Measurements from ENCODE around the gene NAA38.

NAA38 gene

GRCh38 chr17:7838090-7839075 lies 19.0 kb downstream of the NAA38 start (continued):
- TF ChIP-seq ZNF639 (tag by site-specific recombination; IDR thresholded peaks at IDR 0.05) (no peak), ZIC2 (tag by site-specific recombination; IDR thresholded peaks at IDR 0.05) (peak; percentile 64), SETDB1 (IDR thresholded peaks at IDR 0.05; ENCODE audit: insufficient read length, low read length) (no peak), BCL11A (tag by site-specific recombination; IDR thresholded peaks at IDR 0.05; ENCODE audit: low read depth) (peak; percentile 84), TSHZ1 (tag by site-specific recombination; IDR thresholded peaks at IDR 0.05; ENCODE audit: borderline replicate concordance) (no peak), ZNF549 (tag by site-specific recombination; IDR thresholded peaks at IDR 0.05) (no peak), SCRT2 (tag by site-specific recombination; IDR thresholded peaks at IDR 0.05) (no peak), ZNF174 (tag by site-specific recombination; IDR thresholded peaks at IDR 0.05) (no peak), ZNF146 (tag by site-specific recombination; IDR thresholded peaks at IDR 0.05) (no peak), ZNF214 (tag by site-specific recombination; IDR thresholded peaks at IDR 0.05; ENCODE audit: borderline replicate concordance) (no peak), GLIS2 (tag by site-specific recombination; IDR thresholded peaks at IDR 0.05) (peak; percentile 76), ZNF785 (tag by site-specific recombination; IDR thresholded peaks at IDR 0.05) (no peak), ZNF132 (tag by site-specific recombination; IDR thresholded peaks at IDR 0.05; ENCODE audit: borderline replicate concordance) (no peak), BCL11B (tag by site-specific recombination; IDR thresholded peaks at IDR 0.05; ENCODE audit: low read depth) (no peak; the same call in 1 of the 2 replicates), ZNF138 (tag by site-specific recombination; IDR thresholded peaks at IDR 0.05; ENCODE audit: borderline replicate concordance) (no peak), ZNF292 (tag by site-specific recombination; IDR thresholded peaks at IDR 0.05; ENCODE audit: borderline replicate concordance, low read depth) (no peak), ZSCAN18 (tag by site-specific recombination; IDR thresholded peaks at IDR 0.05) (no peak), ZNF629 (tag by site-specific recombination; IDR thresholded peaks at IDR 0.05) (no peak), ZFP41 (tag by site-specific recombination; IDR thresholded peaks at IDR 0.05; ENCODE audit: borderline replicate concordance) (no peak), KLF9 (tag by site-specific recombination; IDR thresholded peaks at IDR 0.05; ENCODE audit: low read depth) (peak; percentile 11; the same call in 1 of the 2 replicates), ZNF426 (tag by site-specific recombination; IDR thresholded peaks at IDR 0.05) (no peak), MEIS1 (CRISPR knock-in tag; IDR thresholded peaks at IDR 0.05; ENCODE audit: borderline replicate concordance) (no peak)
- TF ChIP-seq, protein P1, sequence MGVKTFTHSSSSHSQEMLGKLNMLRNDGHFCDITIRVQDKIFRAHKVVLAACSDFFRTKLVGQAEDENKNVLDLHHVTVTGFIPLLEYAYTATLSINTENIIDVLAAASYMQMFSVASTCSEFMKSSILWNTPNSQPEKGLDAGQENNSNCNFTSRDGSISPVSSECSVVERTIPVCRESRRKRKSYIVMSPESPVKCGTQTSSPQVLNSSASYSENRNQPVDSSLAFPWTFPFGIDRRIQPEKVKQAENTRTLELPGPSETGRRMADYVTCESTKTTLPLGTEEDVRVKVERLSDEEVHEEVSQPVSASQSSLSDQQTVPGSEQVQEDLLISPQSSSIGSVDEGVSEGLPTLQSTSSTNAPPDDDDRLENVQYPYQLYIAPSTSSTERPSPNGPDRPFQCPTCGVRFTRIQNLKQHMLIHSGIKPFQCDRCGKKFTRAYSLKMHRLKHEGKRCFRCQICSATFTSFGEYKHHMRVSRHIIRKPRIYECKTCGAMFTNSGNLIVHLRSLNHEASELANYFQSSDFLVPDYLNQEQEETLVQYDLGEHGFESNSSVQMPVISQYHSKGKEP (tag by site-specific recombination; IDR thresholded peaks at IDR 0.05): no peak
- TF ChIP-seq, protein P2, sequence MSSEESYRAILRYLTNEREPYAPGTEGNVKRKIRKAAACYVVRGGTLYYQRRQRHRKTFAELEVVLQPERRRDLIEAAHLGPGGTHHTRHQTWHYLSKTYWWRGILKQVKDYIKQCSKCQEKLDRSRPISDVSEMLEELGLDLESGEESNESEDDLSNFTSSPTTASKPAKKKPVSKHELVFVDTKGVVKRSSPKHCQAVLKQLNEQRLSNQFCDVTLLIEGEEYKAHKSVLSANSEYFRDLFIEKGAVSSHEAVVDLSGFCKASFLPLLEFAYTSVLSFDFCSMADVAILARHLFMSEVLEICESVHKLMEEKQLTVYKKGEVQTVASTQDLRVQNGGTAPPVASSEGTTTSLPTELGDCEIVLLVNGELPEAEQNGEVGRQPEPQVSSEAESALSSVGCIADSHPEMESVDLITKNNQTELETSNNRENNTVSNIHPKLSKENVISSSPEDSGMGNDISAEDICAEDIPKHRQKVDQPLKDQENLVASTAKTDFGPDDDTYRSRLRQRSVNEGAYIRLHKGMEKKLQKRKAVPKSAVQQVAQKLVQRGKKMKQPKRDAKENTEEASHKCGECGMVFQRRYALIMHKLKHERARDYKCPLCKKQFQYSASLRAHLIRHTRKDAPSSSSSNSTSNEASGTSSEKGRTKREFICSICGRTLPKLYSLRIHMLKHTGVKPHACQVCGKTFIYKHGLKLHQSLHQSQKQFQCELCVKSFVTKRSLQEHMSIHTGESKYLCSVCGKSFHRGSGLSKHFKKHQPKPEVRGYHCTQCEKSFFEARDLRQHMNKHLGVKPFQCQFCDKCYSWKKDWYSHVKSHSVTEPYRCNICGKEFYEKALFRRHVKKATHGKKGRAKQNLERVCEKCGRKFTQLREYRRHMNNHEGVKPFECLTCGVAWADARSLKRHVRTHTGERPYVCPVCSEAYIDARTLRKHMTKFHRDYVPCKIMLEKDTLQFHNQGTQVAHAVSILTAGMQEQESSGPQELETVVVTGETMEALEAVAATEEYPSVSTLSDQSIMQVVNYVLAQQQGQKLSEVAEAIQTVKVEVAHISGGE (tag by site-specific recombination; conservative IDR thresholded peaks at IDR 0.05; ENCODE audit: low read depth): no peak
- TF ChIP-seq, protein P3, sequence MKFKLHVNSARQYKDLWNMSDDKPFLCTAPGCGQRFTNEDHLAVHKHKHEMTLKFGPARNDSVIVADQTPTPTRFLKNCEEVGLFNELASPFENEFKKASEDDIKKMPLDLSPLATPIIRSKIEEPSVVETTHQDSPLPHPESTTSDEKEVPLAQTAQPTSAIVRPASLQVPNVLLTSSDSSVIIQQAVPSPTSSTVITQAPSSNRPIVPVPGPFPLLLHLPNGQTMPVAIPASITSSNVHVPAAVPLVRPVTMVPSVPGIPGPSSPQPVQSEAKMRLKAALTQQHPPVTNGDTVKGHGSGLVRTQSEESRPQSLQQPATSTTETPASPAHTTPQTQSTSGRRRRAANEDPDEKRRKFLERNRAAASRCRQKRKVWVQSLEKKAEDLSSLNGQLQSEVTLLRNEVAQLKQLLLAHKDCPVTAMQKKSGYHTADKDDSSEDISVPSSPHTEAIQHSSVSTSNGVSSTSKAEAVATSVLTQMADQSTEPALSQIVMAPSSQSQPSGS (tag by site-specific recombination; IDR thresholded peaks at IDR 0.05; ENCODE audit: low read depth): peak; percentile 69

All from HEK293 (cell line).